ENCODE measurements around the gene TLCD1.
A peak's percentile ranks its signal among the peaks of the same experiment; 100 is the strongest.
"Not testable (repeated sequence)": the region's sequence is repeated elsewhere in the genome, so short reads cannot be mapped to it uniquely, and the experiment has no call there.

Gene TLCD1

DNA sequence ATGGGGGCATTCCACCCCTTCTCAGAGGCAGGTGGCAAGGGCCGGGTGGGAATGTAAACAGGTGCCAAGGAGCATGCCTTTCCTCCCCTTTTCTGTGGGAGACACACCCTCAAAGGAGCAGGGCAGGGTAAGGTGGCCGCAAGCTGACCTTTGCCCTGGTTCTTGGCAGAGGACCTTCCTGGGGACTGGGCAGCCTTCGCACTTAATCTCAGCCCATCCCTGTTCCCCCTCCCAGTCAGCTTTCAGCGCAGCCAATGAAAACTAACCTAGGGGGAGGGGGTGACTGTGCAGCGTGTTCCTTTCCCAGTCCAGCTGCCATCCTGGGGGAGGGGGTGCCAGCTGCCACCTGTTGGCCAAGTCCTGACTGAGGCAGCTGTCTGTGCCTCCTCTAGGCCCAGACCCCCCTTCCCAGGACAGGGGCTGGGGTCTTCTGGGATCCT lies 20.6 kb upstream of the TLCD1 start:
- DNase-seq: no peak

DNA sequence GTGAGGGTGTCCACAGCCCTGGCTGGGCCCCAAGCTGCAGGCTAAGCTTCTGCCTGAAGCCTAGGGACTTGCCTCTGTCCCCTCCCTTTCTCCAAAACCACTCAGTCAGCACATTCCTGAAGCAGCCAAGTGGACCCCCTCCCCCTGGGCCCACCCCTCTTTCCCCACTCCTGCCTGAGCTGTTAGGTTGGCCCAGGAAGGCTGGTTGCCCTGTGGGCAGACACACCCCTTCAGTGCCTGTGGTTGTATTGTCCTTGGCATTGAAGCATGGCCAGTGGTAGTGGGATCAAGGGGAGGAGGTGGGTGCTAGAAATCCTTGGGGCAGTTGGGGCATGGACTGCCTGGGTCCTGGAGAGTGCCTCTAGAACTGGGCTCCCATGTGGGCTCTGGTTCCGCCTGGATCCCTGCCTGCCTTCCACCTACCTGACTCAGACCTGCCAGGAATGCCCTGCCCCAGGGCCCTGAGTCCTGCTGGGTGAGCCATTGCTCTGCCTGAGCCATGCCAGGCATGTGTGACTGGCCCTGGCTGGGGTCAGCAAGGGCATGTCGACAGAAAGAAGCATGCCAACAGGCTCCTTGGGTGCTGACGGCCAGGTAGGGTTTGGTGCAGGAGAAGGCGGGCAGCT lies 19.9 kb upstream of the TLCD1 start:
- no peak for DNase-seq

DNA sequence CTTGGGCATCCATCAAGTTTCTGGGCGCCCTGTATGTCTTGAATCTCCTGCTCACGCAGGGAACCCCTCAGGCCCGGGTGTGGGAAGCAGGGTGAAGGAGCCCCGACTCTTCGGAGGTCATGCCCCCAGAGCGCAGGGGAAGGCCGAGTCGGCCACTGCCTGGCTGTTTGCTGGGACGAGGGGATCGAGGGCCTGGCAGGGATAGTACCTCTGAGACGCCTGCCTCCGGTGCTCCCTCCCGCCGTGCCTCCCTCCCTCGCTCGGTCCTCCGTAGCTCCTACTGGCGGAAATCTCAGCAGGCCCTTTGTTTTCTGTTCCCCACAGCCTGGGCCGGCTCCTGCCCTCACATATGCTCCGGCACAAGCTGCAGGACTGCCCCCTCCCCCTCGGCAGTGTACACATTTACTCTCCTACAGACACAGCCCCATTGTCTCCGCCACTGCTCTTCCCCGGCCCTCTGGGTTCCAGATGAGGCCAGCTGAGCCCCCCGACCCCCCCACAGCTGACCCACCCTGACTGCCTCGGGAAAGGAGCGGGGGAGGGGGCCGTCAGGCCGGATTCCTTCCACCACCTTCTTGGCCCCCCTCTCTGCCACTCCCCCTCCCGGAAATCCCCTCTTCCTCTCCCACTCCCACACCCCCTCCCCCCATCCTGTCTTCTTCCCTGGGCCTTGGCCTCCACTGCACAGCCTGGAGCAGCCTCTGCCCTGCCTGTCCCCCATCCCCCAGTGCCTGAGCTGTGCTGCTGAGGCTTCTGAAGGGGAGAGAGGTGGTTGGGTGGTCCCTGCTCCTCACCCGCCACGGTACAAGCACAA lies 19.1 kb upstream of the TLCD1 start:
- DNase-seq: peak; percentile 48

DNA sequence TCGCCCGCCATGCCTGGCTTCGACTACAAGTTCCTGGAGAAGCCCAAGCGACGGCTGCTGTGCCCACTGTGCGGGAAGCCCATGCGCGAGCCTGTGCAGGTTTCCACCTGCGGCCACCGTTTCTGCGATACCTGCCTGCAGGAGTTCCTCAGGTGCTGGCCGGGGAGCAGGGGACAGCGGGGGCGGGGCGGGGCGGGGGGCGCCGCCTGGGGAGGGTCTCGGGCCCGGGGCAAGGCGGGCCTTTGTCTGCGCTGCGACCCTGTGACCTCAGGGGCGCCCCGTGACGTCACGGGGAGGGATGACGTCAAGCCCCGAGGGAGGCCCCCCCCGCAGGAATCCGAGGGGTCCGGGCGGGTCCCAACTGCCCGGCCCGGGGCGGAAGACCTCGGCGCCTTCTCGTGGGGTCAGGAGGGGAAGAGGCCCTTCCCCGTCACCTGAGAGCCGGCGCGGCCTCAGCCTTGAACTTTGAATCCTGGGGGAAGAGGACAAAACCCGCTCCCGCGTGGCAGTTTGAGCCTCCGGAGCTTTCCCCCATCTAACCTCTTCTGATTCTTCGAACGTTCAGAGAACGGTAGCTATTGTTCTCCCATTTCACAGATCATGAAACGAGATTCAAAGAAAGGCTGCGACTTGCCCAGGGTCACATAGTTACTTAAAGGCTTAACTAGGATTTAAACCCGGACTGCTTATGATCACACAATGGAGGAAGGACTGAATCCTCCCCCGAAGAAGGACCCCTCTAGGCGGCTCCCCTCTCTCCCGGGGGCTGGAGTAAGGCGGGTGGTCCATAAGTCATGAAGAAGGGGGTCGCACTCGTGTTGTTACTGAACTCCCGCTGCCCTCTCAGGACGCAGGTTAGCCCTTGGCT lies 18.3 kb upstream of the TLCD1 start:
- peak; percentile 42 for DNase-seq

DNA sequence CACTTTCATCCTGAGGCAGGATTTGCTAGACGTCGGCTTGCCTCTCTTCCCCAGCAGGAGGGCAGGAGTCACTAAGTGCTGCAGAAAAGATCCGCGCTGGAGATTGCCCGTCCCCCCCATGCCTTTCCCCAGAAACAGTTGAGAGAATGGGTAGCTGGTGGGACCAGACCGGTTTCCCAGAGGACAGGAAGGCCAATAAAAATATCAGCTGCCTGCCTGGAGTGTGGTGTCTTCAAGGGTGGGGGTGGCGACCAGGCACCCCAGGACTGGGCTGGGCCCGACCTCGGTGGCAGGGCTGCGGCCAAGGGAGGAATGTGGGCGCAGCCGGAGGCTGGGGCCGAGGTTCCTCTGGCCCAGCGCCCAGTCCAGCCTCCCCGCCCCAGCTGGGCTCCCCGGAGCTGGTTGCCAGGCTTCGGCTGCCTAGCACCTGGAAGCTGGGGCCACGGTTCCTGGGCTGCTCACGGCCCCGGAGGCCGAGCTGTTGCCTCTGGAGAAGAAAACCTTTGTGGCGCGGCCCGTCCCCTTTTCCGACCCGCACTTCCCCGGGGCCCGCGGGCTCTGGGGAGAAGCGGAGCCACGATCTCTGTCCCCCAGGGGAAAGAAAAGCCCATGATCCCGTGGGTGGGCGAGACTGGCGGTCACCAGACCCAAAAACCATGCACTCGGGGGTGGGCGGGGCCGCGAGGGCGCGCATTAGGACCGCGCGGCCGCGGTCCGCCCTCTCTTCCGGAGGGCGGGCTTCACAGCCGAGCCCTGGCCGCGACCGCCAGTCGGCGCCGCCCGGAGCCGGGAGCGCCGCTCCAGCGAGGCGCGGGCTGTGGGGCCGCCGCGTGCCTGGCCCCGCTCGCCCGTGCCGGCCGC lies 17.4 kb upstream of the TLCD1 start, which contains the start of gene TRAF4:
Gene TRAF4 (plus strand): TSS at position 769 of the 861 bp plus-strand sequence. CDS start 102 bp downstream, outside the sequence.
- peak; percentile 87 for DNase-seq

DNA sequence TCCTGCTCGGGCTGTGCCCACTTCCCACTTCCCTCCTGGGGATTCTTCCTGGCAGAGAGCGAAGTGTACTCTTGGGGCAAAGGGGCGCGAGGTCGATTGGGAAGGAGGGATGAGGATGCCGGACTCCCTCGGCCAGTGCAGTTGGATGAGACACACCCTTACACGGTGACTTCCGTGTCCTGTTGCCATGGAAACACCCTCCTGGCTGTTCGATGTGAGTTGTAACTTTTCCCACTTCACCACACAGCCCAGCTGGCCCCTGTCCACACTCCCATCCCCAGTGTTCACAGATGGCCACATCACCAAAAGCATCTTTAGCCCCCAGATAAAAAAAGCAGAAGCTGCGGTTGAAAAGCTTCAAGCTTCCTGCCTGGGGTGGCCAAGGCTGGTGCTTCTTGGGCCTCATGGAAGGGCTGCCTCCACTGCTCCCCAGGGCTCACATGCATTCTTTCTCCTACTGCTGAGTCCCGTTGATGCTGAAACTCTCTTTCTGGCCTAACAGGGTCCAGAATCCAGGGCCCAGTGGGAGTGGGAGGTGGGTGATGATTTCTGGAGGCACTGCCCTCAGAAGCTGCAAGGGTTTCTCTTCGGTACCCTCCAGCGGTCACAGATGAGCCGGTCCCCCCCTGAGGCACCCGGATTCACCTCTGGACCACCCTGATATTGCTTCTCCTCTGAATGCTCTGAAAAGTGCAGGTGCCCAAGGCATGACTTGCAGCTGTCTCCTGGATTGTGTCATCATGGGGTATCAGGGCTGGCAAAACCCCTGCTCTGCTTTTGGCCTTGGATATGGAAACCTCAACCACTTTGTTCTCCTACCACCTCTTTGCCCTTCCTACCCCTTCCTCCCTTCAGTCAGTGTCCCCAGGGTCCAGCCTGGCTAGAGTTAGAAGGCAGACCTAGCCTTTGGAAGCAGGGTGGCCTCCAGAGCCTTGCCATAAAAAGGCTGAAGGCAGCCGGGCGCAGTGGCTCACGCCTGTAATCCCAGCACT lies 15.6 kb upstream of the TLCD1 start:
- DNase-seq: no peak

DNA sequence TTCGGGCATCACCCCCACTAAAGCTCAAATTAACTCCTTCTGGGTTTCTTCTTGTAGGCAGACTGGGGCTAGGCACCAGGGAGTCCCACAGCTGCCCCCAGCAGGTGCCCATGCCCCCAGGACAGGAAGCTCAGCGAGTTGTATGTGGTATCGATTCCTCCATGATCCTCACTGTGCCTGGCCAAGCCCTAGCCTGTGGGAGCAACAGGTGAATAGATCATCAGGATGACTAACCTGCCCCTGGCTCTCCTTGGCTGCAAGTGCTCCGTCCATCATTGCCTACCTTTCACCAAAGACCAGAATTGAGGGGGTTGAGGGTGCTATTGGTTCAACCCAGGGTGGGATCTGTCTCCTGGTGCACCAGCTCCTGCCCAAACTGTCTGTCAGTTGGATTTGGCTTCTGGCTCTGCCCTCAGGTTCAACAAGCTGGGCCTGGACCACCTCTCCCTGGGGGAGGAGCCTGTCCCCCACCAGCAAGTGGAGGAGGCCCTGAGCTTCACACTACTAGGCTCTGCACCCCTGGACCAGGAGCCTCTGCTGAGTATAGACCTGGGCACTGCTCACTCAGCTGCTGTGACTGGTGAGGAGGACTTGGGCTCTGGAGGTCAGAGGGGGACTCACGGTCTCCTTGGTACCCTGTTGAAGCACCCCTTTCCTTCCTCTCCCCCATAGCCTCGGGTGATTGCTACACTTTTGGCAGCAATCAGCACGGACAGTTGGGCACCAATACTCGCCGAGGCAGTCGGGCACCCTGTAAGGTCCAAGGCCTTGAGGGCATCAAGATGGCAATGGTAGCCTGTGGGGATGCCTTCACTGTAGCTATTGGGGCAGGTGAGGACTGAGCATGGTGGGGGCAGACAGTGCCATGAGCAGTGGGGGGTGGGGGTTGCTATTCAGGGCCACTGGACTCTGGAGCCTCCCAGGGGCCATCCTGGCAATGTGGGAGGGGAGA lies 14.6 kb upstream of the TLCD1 start:
- no peak for DNase-seq

DNA sequence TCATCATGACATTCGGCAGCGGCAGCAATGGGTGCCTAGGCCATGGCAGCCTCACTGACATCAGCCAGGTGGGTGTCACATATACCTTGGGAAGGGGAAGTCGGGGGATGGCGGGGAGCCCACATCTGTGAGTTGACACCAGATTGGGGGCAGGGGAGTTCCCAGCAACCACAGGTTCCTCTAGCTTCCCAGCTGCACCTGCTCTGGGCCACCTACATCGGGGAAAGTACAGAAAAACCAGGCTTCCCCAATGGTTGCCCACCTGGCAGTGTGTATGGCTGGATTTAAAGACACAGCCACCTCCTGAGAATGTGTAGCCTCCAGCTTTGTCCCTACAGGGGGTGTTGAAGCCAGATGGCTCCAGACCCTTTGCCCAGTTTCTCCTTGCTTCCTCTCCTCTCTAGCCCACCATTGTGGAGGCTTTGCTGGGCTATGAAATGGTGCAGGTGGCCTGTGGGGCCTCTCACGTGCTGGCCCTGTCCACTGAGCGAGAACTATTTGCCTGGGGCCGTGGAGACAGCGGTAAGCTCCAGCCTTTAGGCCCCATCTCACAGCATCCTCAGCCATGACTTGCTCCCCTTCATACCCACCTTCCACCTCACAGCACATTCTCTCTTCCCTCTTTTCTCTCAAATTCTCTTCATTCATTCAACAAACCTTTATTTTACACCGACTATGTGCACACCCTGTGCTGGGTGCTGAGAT lies 12.8 kb upstream of the TLCD1 start:
- no peak for DNase-seq

DNA sequence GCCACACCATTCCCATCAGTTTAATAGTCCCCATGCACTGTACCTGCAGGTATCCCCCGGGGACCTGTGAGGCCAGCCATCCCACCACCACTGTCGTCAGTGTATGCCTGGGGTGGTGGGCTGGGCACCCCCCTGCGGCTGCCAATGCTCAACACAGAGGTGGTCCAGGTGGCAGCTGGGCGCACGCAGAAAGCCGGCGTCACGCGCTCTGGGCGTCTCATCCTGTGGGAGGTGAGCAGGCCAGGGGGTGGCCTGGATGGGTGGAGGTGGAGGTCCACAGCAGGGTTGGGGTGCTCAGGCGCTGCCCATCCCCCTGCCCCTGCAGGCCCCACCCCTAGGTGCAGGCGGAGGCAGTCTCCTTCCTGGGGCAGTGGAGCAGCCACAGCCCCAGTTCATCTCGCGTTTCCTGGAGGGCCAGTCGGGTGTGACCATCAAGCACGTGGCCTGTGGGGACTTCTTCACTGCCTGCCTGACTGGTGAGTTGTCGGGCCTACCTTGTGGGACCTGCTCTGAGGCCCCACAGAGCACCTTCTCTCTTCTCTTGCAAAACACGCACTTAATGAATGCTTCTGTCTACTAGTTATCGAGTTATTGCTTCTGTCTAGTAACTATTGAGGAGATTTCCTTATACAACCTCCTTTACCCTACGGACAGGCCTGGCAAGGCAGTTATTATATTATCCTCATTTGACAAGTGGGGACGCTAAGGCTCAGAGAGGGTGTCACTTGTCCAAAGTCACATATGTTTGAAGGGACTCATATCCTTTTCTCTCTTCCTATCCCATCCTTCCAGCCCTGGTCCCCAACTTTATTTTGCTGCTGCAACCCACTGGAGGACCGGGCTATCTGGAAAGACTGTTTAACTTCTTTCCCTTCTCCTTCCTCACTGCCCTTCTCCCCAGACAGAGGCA lies 12.0 kb upstream of the TLCD1 start:
- DNase-seq: no peak

DNA sequence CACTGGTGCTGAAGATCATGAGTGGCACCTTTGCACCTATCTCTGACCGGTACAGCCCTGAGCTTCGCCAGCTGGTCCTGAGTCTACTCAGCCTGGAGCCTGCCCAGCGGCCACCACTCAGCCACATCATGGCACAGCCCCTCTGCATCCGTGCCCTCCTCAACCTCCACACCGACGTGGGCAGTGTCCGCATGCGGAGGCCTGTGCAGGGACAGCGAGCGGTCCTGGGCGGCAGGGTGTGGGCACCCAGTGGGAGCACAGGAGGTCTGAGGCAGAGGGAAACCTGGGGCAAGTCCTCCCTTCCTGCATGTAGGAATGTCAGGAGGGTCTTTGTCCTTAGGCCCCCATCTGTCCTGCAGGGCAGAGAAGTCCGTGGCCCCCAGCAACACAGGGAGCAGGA lies 11.3 kb upstream of the TLCD1 start:
- DNase-seq: no peak

DNA sequence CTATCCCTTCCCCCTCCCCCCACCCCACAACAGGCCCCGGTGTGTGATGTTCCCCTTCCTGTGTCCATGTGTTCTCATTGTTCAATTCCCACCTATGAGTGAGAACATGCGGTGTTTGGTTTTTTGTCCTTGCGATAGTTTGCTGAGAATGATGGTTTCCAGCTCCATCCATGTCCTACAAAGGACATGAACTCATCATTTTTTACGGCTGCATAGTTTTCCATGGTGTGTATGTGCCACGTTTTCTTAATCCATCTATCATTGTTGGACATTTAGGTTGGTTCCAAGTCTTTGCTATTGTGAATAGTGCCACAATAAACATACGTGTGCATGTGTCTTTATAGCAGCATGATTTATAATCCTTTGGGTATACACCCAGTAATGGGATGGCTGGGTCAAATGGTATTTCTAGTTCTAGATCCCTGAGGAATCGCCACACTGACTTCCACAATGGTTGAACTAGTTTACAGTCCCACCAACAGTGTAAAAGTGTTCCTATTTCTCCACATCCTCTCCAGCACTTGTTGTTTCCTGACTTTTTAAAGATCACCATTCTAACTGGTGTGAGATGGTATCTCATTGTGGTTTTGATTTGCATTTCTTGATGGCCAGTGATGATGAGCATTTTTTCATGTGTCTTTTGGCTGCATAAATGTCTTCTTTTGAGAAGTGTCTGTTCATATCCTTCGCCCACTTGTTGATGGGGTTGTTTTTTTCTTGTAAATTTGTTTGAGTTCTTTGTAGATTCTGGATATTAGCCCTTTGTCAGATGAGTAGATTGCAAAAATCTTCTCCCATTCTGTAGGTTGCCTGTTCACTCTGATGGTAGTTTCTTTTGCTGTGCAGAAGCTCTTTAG lies 10.1 kb upstream of the TLCD1 start:
- not testable (repeated sequence) for DNase-seq

DNA sequence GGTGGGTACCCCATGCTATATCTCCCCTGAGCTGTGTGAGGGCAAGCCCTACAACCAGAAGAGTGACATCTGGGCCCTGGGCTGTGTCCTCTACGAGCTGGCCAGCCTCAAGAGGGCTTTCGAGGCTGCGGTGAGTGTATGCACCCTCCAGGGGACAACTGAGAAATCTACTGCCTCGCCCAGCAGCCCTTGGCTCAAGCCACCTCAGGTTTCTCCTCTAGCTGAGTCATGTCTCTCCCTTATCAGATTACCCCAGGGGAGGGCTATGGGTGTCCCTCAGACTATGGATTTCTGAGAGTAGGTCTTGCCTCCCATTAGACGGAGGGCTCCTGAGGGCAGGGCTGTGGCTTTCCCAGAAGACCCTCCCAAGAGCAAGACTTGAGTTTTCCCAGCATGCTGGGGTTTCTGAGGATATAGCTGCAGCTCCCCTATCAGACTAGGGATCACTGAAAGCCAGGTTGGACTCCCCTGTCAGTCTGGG lies 9.2 kb upstream of the TLCD1 start:
- no peak for DNase-seq

DNA sequence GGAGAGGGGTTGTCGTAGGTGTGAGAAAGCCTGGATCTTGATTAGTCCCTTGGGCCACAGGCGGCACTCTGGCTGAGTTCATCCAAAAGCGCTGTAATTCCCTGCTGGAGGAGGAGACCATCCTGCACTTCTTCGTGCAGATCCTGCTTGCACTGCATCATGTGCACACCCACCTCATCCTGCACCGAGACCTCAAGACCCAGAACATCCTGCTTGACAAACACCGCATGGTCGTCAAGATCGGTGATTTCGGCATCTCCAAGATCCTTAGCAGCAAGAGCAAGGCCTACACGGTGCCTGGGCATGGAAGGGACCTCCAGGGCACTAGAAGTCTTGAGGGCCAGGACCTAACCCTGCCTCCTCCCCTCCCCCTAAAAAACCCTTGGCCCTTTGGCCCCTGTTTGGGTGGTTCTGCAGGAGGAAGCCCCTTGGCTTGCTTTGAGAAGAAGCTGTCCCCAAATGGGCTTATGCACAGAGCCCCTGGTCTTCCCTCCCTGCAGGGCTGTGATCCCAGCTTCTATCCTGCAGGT lies 8.7 kb upstream of the TLCD1 start:
- no peak for DNase-seq

DNA sequence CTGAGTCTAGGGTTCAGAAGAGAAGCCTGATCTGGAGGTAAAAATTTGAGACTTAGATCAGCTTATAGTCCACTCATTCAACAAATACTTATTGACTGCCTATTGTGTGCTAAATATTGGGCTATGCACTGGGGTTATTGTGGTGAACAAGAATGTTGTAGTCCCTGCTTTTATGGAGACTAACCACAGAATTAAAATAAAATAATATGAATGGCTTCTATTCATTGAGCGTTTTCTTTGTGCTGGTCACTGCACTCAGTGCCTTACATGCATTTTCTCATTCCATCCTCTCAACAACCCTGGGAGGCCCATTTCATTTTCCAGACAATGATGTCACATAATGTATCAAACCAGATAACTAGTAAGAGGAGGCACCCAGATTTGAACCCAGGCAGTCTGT lies 7.3 kb upstream of the TLCD1 start:
- no peak for DNase-seq

DNA sequence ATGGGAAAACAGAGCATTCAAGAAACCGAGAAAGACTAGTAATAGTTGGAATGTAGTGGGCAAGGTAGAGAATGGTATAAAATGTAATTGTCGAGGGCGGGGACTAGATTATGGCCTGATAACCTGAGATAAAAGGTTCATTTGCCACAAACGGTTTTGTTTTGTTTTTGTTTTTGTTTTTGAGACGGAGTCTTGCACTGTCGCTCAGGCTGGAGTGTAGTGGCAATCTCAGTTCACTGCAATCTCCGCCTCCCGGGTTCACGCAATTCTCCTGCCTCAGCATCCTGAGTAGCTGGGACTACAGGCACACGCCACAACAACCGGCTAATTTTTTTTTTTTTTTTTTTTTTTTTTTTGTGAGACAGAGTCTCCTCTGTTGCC lies 3.9 kb upstream of the TLCD1 start:
- no peak for DNase-seq

DNA sequence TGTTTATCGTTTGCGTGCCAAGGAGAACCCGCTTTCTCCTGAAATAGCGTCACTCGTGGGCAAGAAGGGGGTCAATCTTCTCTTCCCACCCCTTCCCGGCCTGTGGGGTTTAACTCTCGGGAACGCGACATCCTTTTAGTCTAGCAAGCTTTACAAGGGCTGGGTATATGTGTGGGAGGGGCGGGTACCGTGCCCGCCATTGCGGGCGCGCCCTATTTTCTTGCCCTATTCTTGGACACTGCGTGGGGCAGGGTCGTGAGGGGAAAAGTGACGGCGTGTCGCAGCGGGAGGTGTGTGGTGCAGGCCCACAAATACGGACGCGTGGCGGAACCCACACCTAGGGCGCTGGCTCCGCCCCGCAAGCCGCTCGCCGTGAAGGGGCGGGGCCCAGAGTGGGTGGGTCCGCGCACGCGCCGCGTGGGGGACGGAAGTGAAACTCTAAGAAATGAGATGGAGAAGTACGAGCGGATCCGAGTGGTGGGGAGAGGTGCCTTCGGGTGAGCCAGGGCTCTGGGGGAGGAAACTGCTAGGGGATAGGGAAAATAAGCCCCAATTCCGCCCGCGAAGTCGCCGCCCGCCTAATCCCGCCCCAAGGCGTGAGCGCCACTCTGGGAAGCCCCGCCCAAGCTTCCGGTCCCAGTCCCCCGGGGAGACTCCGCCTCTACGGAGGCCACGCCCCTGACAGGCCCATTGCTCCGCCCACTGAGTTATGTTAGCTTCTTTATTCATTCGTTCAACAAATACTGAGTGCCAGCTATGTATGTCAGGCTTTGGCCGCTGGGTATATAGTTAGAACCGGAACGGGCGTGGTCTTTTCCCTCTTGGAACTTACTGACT lies 2.5 kb upstream of the TLCD1 start, which contains the start of gene NEK8:
Gene NEK8 (plus strand): TSS at position 425 of the 837 bp plus-strand sequence. CDS start 26 bp downstream, at position 451.
- DNase-seq: peak; percentile 91

All from fibroblast of upper back skin (primary cell).